Measurements from ENCODE around the gene MAPT.

MAPT gene

DNA sequence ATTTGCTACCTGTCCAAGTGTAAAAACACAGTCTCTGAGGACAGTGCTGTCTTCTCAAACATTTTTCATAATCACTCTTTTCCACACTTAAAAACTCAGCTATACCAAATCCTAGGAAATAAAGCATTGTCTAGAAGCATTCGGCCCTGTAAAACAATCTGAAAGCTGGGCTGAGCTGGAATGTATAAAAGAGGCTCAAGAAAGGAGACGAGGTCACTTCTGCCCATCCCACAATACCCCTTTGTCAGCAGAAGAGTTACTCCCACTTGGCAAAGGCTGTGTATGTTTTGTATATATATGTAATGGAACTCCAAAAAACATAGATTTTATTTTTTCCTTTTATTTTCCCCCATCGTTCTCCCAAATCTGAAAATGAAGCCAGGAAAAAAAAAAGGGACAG lies 148.6 kb downstream of the MAPT start:
- in situ Hi-C loops (cut with HindIII; ENCODE audit: low sequenced_read_pairs), result no loop called here

- in situ Hi-C loops (cut with HindIII; ENCODE audit: low sequenced_read_pairs), result no loop called here
Observed at GRCh38 chr17:46043606-46044005, 149.3 kb downstream of the MAPT start.

GRCh38 chr17:46044286-46044928 lies 150.1 kb downstream of the MAPT start:
- in situ Hi-C loops (cut with HindIII; ENCODE audit: low sequenced_read_pairs), result no loop called here

- in situ Hi-C loops (cut with HindIII; ENCODE audit: low sequenced_read_pairs), result no loop called here
Observed at GRCh38 chr17:46044989-46045388, 150.6 kb downstream of the MAPT start.

DNA sequence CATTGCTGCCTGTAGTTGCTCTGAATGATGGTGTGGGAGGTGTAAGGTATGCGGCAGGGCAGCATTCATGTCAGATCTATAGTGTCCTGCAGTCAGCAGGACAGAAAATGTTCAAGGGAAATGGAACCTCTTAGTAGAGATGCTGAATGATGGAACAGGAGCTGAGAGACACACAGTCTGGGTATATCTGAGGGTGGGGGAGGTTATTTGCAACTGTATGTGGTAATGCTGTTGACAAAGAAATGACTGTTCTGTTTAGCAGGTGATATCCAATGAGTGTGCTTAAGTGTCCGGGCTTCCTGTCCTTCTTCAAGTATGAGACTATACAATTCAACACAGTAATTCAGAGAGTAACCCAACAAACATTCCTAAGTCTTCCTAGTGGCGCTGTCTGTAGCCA lies 151.3 kb downstream of the MAPT start:
- in situ Hi-C loops (cut with HindIII; ENCODE audit: low sequenced_read_pairs), result no loop called here

DNA sequence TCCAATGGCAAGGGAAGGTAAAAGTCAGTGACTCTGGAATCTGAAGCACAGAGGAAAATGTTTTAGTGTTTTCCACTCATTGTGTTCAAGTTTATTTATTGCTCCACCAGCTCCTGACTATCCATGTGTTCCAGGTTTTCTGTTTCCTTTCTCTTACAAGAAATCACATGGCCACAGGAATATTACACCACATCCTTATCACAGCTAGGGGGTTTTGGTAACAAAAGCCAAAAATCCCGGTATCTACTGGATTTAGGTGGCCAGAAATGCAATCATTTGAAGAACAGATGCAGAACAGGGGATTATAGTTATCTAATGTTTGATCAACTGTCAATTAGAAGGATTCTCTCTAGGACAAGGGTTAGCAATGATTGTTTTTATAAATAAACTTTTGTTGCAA lies 152.6 kb downstream of the MAPT start:
- in situ Hi-C loops (cut with HindIII; ENCODE audit: low sequenced_read_pairs), result no loop called here

GRCh38 chr17:46047398-46047797 lies 153.0 kb downstream of the MAPT start:
- in situ Hi-C loops (cut with HindIII; ENCODE audit: low sequenced_read_pairs), result no loop called here

DNA sequence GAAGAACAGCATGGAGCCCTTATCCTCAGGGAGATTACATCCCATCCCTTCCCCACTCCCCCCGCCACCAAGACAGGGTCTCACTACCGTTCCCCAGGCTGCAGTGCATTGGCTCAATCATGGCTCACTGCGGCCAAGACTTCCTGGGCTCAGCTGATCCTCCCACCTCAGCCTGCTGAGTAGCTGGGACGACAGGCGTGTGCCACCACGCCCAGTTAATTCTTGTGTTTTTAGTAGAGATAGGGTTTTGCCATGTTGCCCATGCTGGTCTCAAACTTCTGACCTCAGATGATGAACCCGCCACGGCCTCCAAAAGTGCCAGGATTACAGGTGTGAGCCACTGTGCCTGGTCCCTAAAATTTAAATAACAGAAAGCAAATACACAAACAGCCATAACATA lies 153.5 kb downstream of the MAPT start:
- in situ Hi-C loops (cut with HindIII; ENCODE audit: low sequenced_read_pairs), result no loop called here

GRCh38 chr17:46049656-46050055 lies 155.3 kb downstream of the MAPT start:
- in situ Hi-C loops (cut with HindIII; ENCODE audit: low sequenced_read_pairs), result no loop called here

- in situ Hi-C loops (cut with HindIII; ENCODE audit: low sequenced_read_pairs), result no loop called here
Observed at GRCh38 chr17:46053911-46054534, 159.7 kb downstream of the MAPT start.

DNA sequence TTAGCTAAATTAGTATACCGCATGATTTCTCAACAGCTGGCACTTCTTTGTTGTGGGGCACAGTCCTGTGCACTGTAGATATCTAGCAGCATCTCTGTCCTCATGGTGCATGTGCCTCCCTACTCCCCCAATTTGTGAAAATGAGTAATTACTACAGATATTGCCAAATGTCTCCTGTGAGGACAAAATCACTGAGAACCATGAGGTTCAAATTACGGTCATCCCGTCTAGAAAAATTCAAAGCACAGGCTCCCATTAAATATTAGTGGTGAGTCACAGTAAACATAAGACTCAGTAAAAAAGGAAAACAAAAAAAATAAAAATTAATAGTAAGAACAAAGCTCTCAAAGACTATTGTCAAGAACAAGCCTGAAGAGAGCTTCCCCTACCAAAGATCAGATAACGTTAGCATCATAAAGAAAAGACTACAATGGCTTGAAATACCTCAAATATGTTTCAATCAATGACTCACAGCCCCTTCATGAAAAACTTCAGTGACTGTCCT lies 162.5 kb downstream of the MAPT start:
- in situ Hi-C loops (cut with HindIII; ENCODE audit: low sequenced_read_pairs), result no loop called here

DNA sequence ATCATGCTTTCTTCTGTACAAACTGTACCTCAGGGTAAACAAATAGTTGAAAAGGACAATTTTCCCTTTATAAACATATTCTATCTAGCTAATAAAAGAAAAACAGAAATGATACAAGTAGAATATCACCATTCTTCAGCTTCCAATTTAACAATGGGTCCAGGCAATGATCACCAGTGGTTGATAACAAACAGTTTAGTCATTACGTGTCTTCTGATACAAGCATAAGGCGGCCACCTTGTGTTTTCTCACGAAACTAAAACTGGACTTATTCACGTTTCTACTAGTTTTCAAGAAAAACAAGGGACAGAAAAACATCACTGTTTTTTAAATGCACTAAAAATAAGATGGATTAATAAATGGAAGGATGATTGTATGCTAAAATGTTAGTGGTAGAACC lies 163.0 kb downstream of the MAPT start:
- in situ Hi-C loops (cut with HindIII; ENCODE audit: low sequenced_read_pairs), result no loop called here

DNA sequence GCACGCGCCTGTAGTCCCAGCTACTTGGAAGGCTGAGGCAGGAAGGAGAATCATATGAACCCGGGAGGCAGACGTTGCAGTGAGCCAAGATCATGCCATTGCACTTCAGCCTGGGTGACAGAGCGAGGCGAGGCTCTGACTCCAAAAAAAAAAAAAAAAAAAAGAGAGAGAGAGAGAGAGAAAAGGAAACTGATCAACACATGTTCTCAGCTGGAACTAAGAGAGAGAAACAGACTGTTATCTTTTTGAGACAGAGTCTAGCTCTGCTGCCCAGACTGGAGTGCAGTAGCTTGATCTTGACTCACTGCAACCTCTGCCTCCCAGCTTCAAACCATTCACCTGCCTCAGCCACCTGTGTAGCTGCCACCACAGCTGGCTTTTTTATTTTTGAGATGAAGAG lies 165.1 kb downstream of the MAPT start:
- in situ Hi-C loops (cut with HindIII; ENCODE audit: low sequenced_read_pairs), result no loop called here

GRCh38 chr17:46060461-46060860 lies 166.1 kb downstream of the MAPT start:
- in situ Hi-C loops (cut with HindIII; ENCODE audit: low sequenced_read_pairs), result no loop called here

DNA sequence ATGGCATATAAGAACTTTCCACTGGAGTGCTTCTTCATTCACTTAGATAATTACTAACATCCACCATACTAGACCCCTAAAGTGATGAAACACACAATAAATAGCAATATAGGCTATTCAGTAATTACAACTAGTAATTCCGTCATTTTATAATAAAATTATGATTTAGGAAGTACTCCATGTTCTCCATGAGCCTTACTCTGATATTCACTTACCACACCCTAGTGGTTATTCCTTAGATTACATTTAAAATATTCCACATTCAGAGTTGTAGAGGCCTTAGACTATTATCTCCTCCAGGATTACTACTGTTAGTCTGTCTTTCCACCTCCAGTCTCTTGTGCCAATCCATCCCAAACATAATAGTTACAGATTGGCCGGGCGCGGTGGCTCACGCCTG lies 167.1 kb downstream of the MAPT start:
- in situ Hi-C loops (cut with HindIII; ENCODE audit: low sequenced_read_pairs), result no loop called here

- in situ Hi-C loops (cut with HindIII; ENCODE audit: low sequenced_read_pairs), result no loop called here
Observed at GRCh38 chr17:46063241-46063640, 168.9 kb downstream of the MAPT start.

DNA sequence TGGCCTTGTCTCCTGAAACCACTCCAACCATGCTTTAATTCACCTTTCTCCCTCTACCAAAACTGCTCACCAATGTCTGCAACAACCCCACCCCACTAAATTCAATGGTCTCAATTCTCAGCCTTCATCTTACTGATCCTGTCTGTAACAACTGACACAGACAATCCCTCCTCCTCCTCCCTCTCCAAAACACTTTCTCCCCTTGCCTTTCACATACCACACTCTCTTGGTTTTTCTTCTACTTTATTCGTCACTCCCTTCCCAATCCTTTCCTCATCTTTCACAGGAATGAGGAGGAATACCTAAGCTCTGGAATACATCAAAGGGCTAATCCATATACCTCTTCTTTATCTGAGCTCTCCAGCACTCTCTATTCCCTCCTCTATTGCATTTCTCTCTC lies 170.1 kb downstream of the MAPT start:
- in situ Hi-C loops (cut with HindIII; ENCODE audit: low sequenced_read_pairs), result no loop called here

GRCh38 chr17:46071796-46072195 lies 177.4 kb downstream of the MAPT start:
- in situ Hi-C loops (cut with HindIII; ENCODE audit: low sequenced_read_pairs), result no loop called here

- in situ Hi-C loops (cut with HindIII; ENCODE audit: low sequenced_read_pairs), result no loop called here
Observed at GRCh38 chr17:46072998-46073397, 178.6 kb downstream of the MAPT start.

DNA sequence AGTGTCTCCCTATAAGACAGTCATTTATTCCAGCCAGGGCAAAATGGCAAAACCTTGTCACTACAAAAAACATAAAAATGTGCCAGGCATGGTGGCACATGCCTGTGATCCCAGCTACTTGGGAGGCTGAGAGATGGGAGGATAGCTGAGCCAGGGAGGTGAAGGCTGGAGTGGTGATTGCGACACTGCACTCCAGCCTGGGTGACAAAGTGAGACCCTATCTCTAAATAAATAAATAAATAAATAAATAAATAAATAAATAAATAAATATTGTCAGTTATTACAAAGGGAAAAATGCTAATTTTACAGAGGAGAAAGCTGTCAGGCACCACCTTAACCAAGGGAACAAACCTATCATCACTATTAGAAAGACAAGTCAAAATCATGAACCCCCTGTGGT lies 180.2 kb downstream of the MAPT start:
- in situ Hi-C loops (cut with HindIII; ENCODE audit: low sequenced_read_pairs), result no loop called here
